Muscle of back (tissue), 11 donors: Measurements from ENCODE around the gene PDE2A. TPM values are rescaled to one million over a fixed set of nuclear protein-coding genes. Genes with fewer than 3 reads are reported as not detected.
A peak's percentile ranks its signal among the peaks of the same experiment; 100 is the strongest.
"Not testable (repeated sequence)": the region's sequence is repeated elsewhere in the genome, so short reads cannot be mapped to it uniquely, and the experiment has no call there.

ENCODE experiments used
- DNase-seq, 3 donors: peaks; one replicate each; pipeline versions ENCODE4 v3.0.0 to v3.0.0-alpha.2; 2013
- polyA plus RNA-seq, 10 donors: library from polyadenylated mRNA; unstranded; fragments of 120-200 nt; gene quantifications; one replicate each; pipeline ENCODE4 v1.2.1, GENCODE V29; 2013; ENCODE audit not compliant: insufficient read length in 10 of 10

Gene PDE2A
- polyA plus RNA-seq, 10 donors = 10.3 to 25.0 (median 17.9) TPM

GRCh38 chr11:72556433-72556832, 117.8 kb downstream of the PDE2A start:
- no peak for DNase-seq

DNA sequence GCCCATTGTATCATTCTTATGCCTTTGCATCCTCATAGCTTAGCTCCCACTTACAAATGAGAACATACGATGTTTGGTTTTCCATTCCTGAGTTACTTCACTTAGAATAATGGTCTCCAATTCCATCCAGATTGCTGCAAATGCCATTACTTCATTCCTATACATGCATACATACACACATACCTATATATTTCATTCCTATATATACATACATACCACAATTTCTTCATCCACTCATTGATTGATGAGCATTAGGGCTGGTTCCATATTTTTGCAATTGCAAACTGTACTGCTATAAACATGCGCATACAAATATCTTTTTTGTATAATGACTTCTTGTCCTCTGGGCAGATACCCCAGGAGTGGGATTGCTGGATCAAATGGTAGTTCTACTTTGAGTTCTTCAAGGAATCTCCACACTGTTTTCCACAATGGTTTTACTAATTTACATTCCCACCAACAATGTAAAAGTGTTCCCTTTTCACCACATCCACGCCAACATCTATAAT, 119.2 kb downstream of the PDE2A start:
- not testable (repeated sequence) for DNase-seq

- DNase-seq = no peak
Measured at GRCh38 chr11:72553706-72554105, 120.5 kb downstream of the PDE2A start.

DNA sequence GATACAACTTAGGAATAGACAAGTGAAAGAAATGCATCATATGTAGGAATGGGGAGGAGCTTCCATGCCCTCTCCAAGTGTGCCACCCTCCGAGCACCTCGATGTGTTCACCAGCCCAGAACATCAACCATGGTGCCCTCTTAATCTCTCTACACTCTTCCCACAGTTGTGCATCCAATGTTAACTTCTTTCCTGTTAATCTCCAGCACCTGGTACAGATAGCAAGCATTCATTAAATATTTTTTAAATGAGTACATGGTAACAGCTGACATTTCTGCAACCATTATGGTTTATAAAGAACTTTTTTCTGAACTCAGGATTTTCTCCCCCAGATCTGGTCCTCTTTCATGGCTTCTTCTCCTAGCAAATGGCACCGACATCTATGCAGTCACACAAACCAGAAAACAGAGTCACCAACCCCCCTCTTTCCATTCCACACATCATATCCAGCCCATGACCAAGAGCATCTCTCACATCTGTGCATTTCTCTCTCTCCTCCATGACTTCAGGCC, 121.8 kb downstream of the PDE2A start:
- DNase-seq = no peak

DNA sequence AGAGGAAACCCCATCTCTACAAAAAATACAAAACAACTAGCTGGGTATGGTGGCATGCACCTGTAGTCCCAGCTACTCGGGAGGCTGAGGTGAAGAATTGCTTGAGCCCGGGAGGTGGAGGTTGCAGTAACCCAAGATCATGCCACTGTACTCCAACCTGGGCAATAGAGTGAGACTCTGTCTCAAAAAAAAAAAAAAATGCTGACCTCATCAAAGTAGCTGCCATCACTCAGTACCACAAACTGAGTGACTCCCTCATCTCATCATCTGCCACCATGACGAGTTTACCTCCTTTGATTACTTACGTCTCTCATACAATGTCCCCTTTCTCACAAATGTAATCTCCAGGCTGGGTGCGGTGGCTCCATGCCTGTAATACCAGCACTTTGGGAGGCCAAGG, 122.7 kb downstream of the PDE2A start:
- DNase-seq = no peak

- peak; percentile 22 to 44 (median 42) for DNase-seq
Measured at GRCh38 chr11:72548463-72548862, 125.8 kb downstream of the PDE2A start.

GRCh38 chr11:72546866-72547265, 127.4 kb downstream of the PDE2A start:
- no peak for DNase-seq

DNA sequence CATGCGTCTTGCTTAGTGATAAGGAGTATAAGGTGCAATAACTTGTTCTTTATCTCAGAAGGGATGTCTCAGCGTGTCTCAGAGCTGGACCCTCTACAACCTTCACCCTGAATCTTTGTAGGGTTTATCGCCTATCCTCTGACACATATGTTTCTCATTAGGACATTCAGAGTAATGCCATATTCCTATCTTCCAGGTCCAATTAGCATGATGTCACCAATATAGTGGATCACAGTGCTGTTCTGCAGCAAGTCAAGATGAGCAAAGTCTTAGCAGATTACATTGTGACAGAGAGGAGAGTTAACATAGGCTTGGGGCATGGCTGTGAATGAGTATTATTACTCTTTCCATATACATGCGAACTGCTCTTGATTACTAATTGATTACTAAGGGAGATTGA, 129.6 kb downstream of the PDE2A start:
- DNase-seq = no peak

- no peak for DNase-seq
Measured at GRCh38 chr11:72543849-72544542, 130.2 kb downstream of the PDE2A start.

DNA sequence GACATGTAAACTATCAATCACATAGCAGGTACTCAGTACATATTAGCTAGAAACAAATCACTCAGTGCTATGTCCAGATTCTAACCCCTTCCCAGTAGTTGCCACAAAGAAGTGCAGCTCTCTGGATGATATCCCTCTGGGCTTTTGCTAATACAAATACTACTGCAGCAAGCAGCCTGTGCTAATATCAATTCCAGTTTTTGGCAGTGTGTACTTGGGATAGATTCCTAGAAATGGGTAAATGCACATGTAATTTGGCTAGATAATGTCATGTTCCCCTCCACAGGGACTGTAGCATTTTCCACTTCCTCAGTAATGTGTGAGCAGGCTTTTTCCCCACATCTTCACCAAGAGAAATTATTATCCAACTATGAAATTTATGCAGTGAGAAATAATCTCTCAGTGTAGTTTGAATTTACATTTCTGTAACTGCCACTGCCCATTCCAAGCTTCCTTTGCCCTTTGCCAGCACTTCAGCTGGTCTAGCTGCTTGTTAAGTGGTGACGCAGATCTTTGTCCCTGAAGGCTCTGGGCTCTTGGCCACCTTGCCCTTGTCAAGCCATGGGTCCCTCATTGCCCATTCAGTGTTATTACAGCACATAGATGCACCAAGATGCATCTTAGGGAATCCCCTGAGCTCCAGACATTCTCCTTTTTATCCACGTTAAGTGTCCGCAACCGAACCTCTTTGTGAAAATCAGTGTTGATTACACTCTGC, 132.8 kb downstream of the PDE2A start:
- no peak for DNase-seq

DNA sequence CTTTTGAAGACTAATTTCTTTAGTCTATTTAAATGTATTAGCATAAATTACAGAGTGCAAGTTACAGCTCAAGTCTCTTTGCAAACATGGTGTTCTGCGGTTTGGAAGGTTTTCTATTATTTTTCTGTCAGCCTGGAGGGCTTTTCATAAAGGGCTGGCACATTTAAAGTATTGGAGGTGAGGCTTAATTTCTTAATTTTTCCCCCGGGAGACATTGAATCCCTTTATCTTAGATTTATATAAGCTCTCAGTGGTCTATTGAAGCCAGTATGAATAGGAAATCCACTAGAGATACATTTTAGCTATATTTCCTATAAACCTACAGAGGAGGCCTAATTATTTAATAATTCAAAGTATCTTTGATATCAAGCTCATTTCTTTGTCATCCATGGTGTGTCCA, 137.2 kb downstream of the PDE2A start:
- DNase-seq = no peak

GRCh38 chr11:72535194-72535547, 139.1 kb downstream of the PDE2A start:
- DNase-seq = no peak

GRCh38 chr11:72534371-72535193, 139.6 kb downstream of the PDE2A start:
- DNase-seq = no peak

GRCh38 chr11:72529068-72529467, 145.2 kb downstream of the PDE2A start:
- DNase-seq = no peak

- no peak for DNase-seq
Measured at GRCh38 chr11:72528121-72528520, 146.1 kb downstream of the PDE2A start.

Other genes starting within 250 kb of the PDE2A start
- 10 to 100 TPM; 13.4 to 19.5 (median 15.7) TPM for gene CLPB, start 239.9 kb downstream of the PDE2A start, polyA plus RNA-seq
- gene ARAP1, start 78.0 kb upstream of the PDE2A start, polyA plus RNA-seq = 10 to 100 TPM; 48.1 to 73.3 (median 57.5) TPM
- 10 to 100 TPM; 36.9 to 68.3 (median 46.8) TPM for gene STARD10, start 119.6 kb upstream of the PDE2A start, polyA plus RNA-seq
- gene ATG16L2, start 140.0 kb upstream of the PDE2A start, polyA plus RNA-seq = 10 to 100 TPM in 8 of 10 donors, 1 to 10 TPM in 2; 8.8 to 26.0 (median 14.1) TPM